Dermis microvascular lymphatic vessel endothelial cell (primary cell): Measurements from ENCODE around the gene CLDN3. TPM values are rescaled to one million over a fixed set of nuclear protein-coding genes. Genes with fewer than 3 reads are reported as not detected.
"Not testable (repeated sequence)": the region's sequence is repeated elsewhere in the genome, so short reads cannot be mapped to it uniquely, and the experiment has no call there.

Source experiments
- DNase-seq, 2 donors: peaks; one replicate each; pipeline versions ENCODE4 v3.0.0 to v3.0.0-alpha.2; 2010; ENCODE audit warnings: low read depth in 2 of 2
- total RNA-seq: library from RNA; depleted of rRNA; stranded (reverse); fragments of >200 nt; gene quantifications from 2 replicates; pipeline ENCODE4 v1.2.1, GENCODE V29; 2014

The CLDN3 gene, protein sequence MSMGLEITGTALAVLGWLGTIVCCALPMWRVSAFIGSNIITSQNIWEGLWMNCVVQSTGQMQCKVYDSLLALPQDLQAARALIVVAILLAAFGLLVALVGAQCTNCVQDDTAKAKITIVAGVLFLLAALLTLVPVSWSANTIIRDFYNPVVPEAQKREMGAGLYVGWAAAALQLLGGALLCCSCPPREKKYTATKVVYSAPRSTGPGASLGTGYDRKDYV
- 0.13 and 0.26 TPM in 2 replicates for total RNA-seq

DNA sequence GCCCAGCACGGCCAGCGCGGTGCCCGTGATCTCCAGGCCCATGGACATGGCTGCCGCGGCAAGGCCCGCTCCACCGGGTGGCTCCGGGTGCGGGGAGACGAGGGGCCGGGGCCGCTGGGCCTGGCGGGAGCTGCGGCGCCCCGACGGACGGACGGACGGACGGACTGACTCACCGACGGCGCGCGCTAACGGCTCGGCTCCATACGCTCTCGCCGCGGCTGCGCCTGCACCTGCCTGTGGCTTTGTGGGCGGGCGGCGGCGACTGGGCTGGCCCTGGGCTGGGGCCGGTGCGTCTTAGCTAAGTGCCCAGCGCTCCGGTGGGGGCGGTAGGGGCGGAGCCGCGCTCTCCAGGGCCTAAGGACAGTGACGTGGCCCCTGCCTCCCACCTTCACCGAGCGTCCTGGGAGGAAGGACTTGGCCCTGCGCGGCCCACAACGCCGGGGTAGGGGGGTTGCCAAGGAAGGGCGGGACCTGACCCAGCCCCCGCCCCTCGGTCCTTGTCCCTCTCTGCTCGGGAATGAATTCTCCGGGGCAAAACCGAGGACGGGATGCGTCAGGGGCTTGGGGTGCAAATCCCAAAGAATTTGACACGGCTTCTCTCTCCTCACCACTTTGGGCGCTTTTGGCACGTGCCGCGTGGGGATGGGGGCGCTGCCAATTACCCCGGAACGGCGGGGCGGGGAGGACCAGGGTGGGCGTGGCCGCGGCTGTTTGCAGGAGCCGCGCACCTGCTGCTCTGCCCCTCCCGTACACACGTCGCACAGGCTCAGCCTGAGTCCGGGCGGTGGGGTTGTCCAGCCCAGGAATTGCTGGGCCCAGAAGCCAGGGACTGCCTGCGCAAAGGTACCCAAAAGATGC is at the start of gene CLDN3:
Gene CLDN3, minus strand, starts transcription at position 269 of the 858 bp plus-strand sequence. Its CDS starts 221 bp downstream, at position 48.
- peak in 1 of 2 donors; percentile 46 for DNase-seq

DNA sequence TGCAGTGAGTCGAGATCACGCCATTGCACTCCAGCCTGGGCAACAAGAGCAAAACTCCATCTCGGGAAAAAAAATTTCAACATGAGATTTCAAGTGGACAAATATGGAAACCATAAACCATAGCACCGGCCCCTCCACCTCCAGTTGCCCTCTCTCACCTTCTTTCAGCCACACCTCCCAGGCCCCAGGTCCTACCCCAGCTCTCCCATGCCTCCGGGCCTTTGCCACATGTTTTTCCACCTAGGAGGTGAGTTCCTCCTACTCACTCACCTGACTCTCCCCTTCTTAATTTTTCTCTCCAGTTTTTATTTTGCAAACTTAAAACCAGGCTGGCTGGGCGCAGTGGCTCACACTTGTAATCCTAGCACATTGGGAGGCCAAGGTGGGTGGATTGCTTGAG is 47.1 kb upstream of the CLDN3 start:
- no peak for DNase-seq

DNA sequence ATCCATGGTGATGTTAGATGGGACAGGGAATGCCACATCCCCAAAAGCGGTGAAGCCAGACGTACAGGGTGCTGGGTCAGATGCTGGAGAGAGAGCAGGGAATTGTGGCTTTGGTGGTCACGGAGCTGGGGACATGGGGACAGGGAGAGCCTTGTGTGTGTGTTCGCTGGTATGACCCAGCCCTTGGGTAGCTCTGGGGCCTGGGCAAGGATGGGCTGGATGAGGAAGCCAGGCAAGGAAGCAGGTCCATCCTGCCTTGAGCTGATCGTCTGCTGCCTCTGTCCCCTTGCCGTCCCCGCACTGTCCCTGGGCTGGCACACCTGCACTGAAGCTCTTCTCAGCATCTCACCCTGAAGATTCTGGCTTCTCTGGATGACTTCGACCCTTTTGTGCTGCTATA is 45.4 kb upstream of the CLDN3 start:
- no peak for DNase-seq

DNA sequence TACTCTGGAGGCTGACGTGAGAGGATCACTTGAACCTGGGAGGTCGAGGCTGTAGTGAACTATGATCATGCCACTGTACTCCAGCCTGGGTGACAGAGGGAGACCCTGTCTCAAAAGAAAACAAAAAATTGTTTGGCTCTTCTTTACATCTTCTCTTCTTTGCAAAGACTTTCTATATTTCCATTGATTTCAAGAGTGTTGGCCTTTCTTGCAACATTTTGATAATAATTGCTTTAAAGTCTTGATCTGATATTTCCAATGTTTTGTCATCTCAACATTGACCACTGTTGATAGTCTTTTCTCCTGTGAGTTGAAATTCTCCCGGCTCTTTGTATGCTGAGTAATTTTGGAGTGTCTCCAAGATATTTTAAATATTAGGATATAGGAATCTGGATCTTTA is 42.9 kb upstream of the CLDN3 start:
- no peak for DNase-seq

DNA sequence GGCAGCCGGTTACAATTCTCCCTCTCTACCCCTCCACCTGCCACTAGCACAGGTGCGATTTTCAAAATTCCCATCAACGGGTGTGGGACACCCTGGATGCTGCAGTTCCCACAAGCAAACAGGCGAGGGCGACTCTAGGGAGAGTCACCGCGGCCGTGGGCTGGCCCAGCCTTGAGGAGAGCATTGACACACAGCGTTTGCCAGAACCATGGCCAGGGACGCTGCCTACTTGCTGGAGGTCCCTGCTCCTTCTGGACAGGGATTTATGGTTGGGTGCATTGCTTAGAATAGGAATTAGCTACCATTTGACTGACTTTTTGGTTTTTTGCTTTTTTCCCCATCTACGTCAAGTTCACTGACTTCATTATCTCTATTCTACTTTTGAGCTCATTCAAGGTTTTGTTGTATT is 41.7 kb upstream of the CLDN3 start:
- DNase-seq: peak in 1 of 2 donors; percentile 63

DNA sequence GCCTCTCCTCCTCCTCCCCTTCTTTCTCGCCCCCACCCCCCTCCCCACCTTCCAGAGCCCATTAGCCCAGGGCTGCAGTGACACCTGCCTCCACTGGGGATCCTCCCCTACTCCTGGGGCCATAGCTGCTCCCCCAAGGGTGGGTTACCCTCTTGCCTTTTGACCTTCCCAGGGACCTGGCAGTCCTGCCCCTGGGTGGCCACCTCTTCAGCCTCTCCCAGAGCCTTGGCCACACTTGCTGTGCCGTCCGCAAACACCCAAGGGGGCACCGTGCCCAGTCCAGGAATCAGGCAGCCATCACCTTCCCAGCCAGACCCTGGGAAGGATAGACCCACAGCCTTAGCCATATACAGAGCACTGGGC is 40.9 kb upstream of the CLDN3 start:
- DNase-seq: no peak

DNA sequence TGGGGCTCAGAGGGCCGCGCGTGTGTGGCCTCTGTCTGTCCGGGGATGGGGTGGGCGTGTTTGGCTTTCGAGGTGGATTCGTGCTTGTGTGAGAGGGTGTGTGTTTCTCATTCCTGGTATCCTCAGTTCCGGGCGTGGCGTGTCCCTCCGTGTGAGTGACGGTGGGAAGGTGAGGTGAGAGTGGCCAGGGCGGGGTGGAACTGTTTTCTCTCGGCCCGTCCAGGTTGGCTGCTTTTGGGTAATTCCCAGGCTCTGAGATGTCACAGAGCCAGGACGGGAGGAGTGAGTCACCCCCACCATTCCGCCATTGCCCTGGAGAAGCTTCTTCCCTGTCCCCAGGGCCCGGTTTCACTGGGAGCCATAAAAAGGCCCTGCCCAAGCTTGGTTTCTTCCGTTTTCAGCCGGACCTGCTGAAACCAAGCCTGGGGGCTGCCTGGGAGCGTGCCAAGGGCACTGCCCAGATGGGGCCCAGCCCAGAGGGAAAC is 39.4 kb upstream of the CLDN3 start:
- DNase-seq: no peak

DNA sequence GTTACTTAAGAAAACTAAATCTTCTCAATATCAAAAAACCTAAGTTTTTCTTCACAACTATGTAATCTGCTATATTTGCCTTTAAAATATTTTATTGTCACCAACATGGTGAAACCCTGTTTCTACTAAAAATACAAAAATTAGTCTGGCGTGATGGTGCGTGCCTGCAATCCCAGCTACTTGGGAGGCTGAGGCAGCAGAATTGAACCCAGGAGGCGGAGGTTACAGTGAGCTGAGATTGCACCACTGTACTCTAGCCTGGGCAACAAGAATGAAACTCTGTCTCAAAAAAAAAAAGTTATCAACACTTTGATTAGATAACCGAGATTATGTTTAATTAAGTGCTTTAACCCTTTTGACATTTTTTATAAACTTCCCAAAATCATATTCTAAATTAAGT is 32.4 kb upstream of the CLDN3 start:
- no peak for DNase-seq

DNA sequence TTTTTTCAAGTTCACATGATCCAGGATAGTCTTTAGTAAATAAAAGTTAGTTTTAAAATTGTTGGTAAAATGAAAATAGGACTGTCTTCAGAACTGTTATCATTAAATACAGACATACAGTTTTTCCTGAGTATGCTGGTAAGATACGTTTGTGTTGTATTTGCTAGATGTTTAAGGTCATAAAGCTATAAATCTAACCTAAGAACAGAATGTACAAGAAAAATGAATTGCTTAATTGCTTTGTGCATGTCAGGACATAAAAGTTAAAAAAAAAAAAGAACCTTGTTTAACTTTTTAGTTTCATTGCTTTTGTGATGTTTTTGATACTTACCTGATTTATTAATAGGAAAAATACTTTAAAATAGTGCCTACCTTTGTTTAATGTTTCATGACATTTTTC is 31.5 kb upstream of the CLDN3 start:
- no peak for DNase-seq

DNA sequence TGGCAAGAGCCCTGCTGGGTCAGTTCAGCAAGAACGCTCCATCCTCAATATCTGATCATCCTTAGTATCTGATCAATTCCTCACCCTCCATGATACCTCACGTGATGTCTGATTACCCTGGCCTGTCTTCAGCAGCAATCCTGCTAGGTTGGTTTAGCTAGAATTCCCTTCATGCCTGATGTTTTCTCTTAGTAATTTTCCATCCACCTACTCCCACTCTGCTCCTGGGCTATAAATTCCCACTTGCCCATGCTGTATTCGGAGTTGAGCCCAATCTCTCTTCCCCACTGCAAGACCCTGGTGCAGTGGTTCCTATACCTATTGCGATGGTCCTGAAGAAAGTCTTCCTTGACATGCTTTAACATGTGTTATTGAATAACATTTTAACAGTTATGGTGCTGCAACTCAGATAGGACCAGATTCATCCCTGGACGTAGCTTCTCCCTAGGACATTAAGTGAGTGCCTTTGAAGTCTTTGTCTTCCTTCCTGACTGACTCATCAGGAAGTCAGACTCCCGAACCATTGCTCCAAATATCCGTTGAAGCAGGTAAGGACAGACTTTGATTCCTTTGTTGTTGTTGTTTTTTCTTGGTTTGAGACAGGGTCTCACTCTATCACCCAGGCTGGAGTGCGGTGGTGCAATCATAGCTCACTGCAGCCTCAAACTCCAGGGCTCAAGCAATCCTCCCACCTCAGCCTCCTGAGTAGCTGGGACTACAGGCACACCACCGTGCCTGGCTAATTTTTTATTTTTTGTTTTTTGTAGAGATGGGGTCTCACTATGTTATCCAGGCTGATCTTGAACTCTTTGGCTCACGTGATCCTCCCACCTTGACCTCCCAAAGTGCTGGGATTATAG is 29.4 kb upstream of the CLDN3 start:
- DNase-seq: peak in 1 of 2 donors; percentile 52

DNA sequence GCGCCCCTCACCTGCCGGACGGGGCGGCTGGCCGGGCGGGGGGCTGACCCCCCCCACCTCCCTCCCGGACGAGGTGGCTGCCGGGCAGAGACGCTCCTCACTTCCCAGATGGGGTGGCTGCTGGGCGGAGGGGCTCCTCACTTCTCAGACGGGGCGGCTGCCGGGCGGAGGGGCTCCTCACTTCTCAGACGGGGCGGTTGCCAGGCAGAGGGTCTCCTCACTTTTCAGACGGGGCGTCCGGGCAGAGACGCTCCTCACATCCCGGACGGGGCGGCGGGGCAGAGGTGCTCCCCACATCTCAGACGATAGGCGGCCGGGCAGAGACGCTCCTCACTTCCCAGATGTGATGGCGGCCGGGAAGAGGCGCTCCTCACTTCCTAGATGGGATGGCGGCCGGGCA is 27.1 kb upstream of the CLDN3 start:
- not testable (repeated sequence) for DNase-seq

DNA sequence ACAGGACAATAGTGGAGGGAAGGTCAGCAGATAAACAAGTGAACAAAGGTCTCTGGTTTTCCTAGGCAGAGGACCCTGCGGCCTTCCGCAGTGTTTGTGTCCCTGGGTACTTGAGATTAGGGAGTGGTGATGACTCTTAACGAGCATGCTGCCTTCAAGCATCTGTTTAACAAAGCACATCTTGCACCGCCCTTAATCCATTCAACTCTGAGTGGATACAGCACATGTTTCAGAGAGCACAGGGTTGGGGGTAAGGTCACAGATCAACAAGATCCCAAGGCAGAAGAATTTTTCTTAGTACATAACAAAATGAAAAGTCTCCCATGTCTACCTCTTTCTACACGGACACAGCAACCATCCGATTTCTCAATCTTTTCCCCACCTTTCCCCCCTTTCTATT is 26.6 kb upstream of the CLDN3 start:
- not testable (repeated sequence) for DNase-seq

DNA sequence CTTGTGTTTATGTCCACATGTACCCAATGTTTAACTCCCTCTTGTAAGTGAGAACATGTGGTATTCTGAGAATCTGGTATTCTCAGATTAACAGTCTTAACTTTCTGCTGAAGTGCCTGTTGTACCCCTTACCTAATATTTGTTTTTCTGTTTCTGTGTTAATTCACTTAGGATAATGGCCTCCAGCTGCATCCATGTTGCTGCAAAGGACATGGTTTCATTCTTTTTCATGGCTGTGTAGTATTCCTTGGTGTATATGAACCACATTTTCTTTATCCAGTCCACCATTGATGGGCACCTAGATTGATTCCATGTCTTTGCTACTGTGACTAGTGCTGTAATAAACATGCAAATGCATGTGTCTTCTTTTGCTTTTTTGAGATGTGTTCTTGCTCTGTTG is 25.1 kb upstream of the CLDN3 start:
- not testable (repeated sequence) for DNase-seq

DNA sequence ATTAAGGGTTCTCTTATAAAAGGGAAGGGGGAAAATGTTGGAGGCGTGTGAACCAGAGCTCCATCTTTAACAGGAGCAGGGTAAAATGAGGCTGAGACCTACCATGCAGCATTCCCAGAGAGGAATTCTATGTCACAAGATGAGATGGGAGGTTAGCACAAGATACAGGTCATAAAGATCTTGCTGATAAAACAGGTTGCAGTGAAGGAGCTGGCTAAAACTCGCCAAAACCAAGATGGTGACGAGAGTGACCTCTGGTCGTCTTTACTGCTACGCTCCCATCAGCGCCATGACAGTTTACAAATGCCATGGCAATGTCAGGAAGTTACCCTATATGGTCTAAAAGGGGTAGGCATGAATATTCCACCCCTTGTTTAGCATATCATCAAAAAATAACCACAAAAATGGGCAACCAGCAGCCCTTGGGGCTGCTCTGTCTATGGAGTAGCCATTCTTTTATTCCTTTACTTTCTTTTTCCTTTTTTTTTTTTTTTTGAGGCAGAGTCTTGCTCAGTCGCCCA is 21.2 kb upstream of the CLDN3 start:
- not testable (repeated sequence) for DNase-seq

DNA sequence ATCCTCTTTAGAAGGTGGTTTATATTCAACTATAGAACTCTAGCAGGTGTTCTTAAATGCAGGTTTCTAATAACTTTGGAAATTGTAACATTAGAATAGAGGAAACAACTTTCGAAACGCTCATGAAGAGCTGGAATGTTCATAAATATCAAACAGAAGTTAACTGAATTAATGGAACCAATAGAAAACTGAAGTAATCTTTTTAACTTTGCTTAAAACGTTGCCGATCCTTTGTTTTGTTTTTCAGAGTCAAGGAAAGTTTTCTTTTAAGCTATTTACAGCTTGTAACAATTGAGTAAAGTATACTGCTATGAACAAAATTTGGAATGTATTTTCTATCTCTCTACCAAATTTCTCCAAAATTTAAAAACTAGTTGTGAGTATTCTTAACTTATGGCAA is 19.0 kb upstream of the CLDN3 start:
- no peak for DNase-seq

DNA sequence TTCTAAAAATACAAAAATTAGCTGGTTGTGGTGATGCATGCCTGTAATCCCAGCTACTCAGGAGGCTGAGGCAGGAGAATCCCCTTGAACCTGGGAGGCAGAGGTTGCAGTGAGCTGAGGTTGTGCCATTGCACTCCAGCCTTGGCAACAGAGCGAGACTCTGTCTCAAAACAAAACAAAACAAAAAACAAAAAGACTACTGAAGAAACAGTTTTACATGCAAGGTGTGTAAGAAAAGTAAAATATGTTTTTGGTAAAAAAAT is 17.6 kb upstream of the CLDN3 start:
- not testable (repeated sequence) for DNase-seq

DNA sequence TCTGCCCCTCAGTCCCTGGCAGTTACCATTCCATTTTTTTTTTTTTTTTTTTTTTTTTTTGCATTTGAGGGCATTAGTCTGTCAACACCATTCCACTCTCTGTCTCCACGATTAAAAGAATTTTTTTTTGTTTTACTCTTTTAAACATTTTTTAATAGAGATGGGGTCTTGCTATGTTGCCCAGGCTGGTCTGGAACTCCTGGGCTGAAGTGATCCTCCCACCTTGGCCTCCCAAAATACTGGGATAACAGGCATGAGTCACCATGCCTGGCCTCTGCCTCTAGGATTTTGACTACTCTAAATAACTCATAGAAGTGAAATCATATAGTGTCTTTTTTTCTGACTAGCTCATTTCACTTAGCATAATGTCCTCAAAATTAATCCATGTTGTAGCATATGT is 16.5 kb upstream of the CLDN3 start:
- no peak for DNase-seq

DNA sequence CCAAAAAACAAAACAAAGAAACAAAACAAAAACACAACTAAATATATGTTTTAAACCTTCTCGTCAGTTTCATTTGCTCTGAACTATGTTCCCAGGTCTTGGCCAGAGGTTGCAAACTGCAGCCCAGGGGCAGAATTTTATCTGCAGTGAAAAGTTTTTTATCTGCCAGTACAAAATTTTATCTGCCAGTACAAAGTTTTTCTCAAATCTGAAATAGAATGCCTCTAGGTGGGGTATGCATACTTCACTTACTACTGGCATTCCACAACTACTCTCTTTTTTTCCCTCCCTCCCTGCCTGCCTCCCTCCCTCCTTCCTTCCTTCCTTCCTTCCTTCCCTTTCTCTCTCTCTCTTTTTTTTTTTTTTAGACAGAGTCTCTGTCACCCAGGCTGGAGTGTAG is 9.4 kb upstream of the CLDN3 start:
- DNase-seq: no peak

DNA sequence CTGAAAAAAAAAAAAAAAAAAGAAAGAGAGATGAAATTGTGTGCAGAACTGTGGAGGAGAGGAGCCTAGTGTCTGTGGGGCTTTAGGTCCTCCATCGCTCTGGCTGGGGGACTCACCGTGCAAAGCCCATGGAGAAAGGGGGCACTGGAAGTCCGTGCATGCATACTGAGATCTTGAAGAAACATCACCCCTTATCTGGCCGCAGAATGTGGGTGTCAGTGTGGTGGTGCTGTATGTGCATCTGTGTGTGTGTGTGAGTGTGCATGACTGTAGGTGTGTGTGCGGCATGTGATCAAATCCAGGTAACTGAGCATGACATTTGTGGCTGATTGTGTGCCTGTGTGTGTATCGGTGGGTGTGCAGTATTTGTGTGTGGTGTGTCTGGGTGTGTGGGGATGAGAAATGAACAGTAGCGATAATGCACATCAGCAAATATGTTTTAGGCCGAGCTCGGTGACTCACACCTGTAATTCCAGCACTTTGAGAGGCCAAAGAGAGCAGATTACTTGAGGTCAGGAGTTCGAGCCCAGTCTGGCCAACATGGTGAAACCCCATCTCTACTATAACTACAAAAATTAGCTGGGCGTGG is 8.8 kb upstream of the CLDN3 start:
- DNase-seq: no peak

DNA sequence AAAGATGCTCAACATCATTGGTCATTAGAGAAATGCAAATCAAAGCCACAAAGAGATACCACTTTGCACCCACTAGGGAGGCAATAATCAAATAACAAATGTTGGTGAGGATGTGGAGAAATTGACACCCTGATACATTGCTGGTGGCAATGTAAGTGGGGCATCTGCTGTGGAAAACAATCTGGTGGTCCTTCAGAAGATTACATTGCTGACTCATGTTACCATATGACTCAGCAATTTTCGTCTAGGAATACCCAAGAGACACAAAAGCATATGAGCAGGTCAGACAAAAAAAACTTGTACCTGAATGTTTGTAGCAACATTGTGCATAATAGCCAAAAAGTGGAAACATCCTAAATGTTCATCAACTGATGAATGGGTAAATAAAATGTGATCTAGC is 4.9 kb upstream of the CLDN3 start:
- peak in 1 of 2 donors; percentile 27 for DNase-seq

DNA sequence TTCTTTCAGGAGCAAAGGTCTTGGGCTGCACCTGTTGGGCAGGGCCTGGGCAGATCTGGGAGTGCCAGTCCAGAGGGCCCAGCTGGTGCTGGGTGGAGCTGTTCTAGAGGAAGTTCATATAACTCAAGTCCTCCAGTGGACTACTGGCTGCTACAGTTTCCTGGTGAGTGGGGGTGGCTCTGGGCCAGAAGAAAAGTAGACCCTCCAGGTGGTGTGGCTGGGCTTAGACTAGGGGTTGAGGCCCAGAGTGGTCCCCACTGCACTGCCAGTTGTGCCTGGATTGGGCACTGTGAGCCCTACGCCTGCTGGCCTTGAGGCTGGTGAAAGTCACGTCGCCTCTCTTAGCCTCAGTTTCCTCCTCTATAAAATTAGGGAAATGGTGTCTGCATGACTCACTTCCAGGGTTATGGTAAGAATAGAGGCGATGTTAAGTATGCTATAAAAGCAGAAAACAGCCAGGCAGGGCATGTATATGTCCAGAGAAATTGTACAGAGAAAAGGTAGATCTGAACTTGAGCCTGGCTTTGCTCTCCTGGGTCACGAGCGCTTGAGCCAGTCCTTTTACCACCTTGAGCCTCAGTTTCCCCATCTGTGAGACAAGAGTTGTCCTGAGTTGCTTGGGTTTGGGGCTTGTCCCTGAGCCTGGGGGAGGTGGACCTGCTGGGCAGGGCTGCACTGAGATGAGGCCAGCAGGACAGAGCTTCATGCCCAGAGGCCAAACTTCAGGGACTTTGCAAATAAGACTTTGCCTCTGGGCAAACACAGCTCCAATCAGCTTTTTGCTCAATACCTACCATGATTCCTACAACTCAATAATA is 3.8 kb upstream of the CLDN3 start:
- DNase-seq: peak in 1 of 2 donors; percentile 77
